Measurements from ENCODE around the gene STX4. TPM values are rescaled to one million over a fixed set of nuclear protein-coding genes. Genes with fewer than 3 reads are reported as not detected.

Gene STX4
- total RNA-seq, 1 donor from 2014 or later, result 6.6 TPM

- peaks cover 7% of the 10 kb centered on the region for H4K20me1 ChIP-seq (ENCODE audit: low read depth)
- H3K36me3 ChIP-seq, result no peaks in the 10 kb centered on the region
- peaks cover 15% of the 10 kb centered on the region for H3K4me1 Mint-ChIP-seq
- no peaks in the 10 kb centered on the region for H3K79me2 ChIP-seq (ENCODE audit: low read depth)
- TF ChIP-seq EZH2phosphoT487 (IDR thresholded peaks at IDR 0.05), result no peak
- TF ChIP-seq EZH2 (IDR thresholded peaks at IDR 0.05), result no peak
- TF ChIP-seq, protein P1, sequence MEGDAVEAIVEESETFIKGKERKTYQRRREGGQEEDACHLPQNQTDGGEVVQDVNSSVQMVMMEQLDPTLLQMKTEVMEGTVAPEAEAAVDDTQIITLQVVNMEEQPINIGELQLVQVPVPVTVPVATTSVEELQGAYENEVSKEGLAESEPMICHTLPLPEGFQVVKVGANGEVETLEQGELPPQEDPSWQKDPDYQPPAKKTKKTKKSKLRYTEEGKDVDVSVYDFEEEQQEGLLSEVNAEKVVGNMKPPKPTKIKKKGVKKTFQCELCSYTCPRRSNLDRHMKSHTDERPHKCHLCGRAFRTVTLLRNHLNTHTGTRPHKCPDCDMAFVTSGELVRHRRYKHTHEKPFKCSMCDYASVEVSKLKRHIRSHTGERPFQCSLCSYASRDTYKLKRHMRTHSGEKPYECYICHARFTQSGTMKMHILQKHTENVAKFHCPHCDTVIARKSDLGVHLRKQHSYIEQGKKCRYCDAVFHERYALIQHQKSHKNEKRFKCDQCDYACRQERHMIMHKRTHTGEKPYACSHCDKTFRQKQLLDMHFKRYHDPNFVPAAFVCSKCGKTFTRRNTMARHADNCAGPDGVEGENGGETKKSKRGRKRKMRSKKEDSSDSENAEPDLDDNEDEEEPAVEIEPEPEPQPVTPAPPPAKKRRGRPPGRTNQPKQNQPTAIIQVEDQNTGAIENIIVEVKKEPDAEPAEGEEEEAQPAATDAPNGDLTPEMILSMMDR (IDR thresholded peaks at IDR 0.05), result no peak
- H3F3A ChIP-seq (ENCODE audit: low read depth), result peaks cover 14% of the 10 kb centered on the region
- no peaks in the 10 kb centered on the region for H3K4me1 ChIP-seq
- H3K9ac ChIP-seq, result no peak overlapping the region
- H3K4me3 ChIP-seq, result no peak overlapping the region
- no peak overlapping the region for H3K4me3 Mint-ChIP-seq
- no peak overlapping the region for H3K27ac ChIP-seq
- H3K27me3 Mint-ChIP-seq (ENCODE audit: insufficient read depth, low read depth), result peaks cover 6% of the 10 kb centered on the region
- H3K9me3 Mint-ChIP-seq, result no peaks in the 10 kb centered on the region
- H3K36me3 Mint-ChIP-seq, result no peaks in the 10 kb centered on the region
- H2AFZ ChIP-seq (replicated peaks), result no peak overlapping the region
- H3K9me3 ChIP-seq (ENCODE audit: low read depth), result no peaks in the 10 kb centered on the region
- H3K27me3 ChIP-seq, result peaks cover 19% of the 10 kb centered on the region
- no peak for DNase-seq (ENCODE audit: low spot score)
- no peak overlapping the region for H3K4me2 ChIP-seq
- H3K27ac Mint-ChIP-seq, result peak overlapping the region; percentile 22
Observed at GRCh38 chr16:31002250-31002700, 31.1 kb upstream of the STX4 start.

- Histone ChIP-seq H3K4me1 (no peaks in the 10 kb centered on the region), H3K27ac (no peak overlapping the region), H3K9me3 (ENCODE audit: low read depth) (no peaks in the 10 kb centered on the region), H3K36me3 (no peaks in the 10 kb centered on the region), H3K4me2 (no peak overlapping the region), H2AFZ (replicated peaks) (no peak overlapping the region), H4K20me1 (ENCODE audit: low read depth) (peaks cover 12% of the 10 kb centered on the region), H3F3A (ENCODE audit: low read depth) (peaks cover 8% of the 10 kb centered on the region), H3K4me3 (no peak overlapping the region), H3K27me3 (peaks cover 13% of the 10 kb centered on the region), H3K79me2 (ENCODE audit: low read depth) (no peaks in the 10 kb centered on the region), H3K9ac (peak overlapping the region; percentile 29)
- Mint-ChIP-seq H3K27ac (no peak overlapping the region), H3K4me1 (peaks cover 19% of the 10 kb centered on the region), H3K4me3 (no peak overlapping the region), H3K9me3 (no peaks in the 10 kb centered on the region), H3K36me3 (no peaks in the 10 kb centered on the region), H3K27me3 (ENCODE audit: insufficient read depth, low read depth) (peaks cover 3% of the 10 kb centered on the region)
- no peak for DNase-seq (ENCODE audit: low spot score)
- no peak for TF ChIP-seq EZH2phosphoT487 (IDR thresholded peaks at IDR 0.05)
- TF ChIP-seq EZH2 (IDR thresholded peaks at IDR 0.05), result no peak
- TF ChIP-seq, protein P1 (IDR thresholded peaks at IDR 0.05), result no peak
Observed at GRCh38 chr16:31002862-31003341, 30.5 kb upstream of the STX4 start.

DNA sequence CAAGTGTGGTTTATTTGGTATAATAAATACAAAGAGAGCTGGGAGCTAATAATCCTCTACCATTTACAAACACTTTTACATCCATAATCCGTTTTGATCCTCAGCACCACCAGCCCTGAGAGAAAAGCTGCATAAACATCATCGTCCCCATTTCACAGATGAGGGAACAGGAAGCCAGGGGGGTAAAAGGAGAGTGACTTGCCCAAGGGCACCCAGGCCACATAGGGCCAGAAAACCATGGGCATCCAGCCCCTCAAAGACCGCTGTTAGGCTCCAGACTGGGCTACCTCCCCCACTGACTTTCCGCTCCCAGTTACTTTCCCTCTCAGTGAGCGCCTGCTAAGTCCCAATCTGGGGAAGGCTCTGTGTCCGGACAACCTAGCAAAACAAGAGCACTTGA lies 29.6 kb upstream of the STX4 start:
- TF ChIP-seq, protein P1 (IDR thresholded peaks at IDR 0.05), result no peak
- TF ChIP-seq EZH2 (IDR thresholded peaks at IDR 0.05) (no peak), EZH2phosphoT487 (IDR thresholded peaks at IDR 0.05) (no peak)
- Histone ChIP-seq H3K9me3 (ENCODE audit: low read depth) (no peaks in the 10 kb centered on the region), H3F3A (ENCODE audit: low read depth) (no peaks in the 10 kb centered on the region), H3K4me1 (no peaks in the 10 kb centered on the region), H3K79me2 (ENCODE audit: low read depth) (peaks cover 4% of the 10 kb centered on the region), H3K9ac (no peak overlapping the region), H4K20me1 (ENCODE audit: low read depth) (peaks cover 12% of the 10 kb centered on the region), H2AFZ (replicated peaks) (no peak overlapping the region), H3K4me3 (no peak overlapping the region), H3K27ac (no peak overlapping the region), H3K36me3 (no peaks in the 10 kb centered on the region), H3K4me2 (no peak overlapping the region), H3K27me3 (peaks cover 4% of the 10 kb centered on the region)
- H3K4me3 Mint-ChIP-seq, result no peak overlapping the region
- peaks cover 19% of the 10 kb centered on the region for H3K4me1 Mint-ChIP-seq
- H3K36me3 Mint-ChIP-seq, result no peaks in the 10 kb centered on the region
- DNase-seq (ENCODE audit: low spot score), result no peak
- H3K27ac Mint-ChIP-seq, result no peak overlapping the region
- no peaks in the 10 kb centered on the region for H3K9me3 Mint-ChIP-seq
- peaks cover 3% of the 10 kb centered on the region for H3K27me3 Mint-ChIP-seq (ENCODE audit: insufficient read depth, low read depth)
